OCI-LY3 (cell line): Measurements from ENCODE around the gene PAX5.

Experiments used
- CTCF ChIP-seq: fragments of 200-600, 300-600 bp; sonication (generic); IDR thresholded peaks from 2 replicates; pipeline ENCODE4 v1.5.1; 2014; ENCODE audit warnings: antibody characterized with exemption, low read length, low read depth
- EZH2phosphoT487 ChIP-seq: fragments of 200-600 bp; shearing (Covaris generic); IDR thresholded peaks from 2 replicates; pipeline ENCODE4 v1.6.1; 2018; ENCODE audit warnings: antibody characterized with exemption, mixed run types, low read depth

- TF ChIP-seq CTCF (no peak), EZH2phosphoT487 (no peak)
Measured at GRCh38 chr9:37037503-37038301, 3.6 kb upstream of the PAX5 start.
